Measurements from ENCODE around the gene RABL6.

Gene RABL6

DNA sequence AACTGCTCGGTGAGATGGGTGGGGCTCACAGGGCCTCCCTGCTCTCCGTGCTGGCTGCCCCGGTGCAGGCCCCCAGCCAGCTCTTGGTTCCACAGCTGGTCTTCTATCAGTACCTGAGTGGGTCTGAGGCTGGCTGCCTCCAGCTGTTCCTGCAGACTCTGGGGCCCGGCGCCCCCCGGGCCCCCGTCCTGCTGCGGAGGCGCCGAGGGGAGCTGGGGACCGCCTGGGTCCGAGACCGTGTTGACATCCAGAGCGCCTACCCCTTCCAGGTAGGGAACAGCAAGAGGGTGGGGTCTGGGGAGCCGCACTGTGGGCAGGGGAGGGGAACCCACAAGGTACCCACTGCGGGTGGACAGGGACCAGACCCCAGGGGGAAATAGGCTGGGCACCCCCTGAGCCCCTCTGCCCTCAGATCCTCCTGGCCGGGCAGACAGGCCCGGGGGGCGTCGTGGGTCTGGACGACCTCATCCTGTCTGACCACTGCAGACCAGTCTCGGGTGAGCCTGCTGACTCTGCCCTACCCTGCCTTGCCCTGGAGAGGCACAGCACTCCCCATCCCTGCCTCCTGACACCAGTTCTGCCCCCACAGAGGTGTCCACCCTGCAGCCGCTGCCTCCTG, 47.2 kb downstream of the RABL6 start:
- Histone ChIP-seq H3K27me3 (replicated peaks) (no peaks in the 10 kb centered on the region), H3K27ac (no peak overlapping the region), H3K4me3 (ENCODE audit: low read depth, low read length) (no peak overlapping the region), H3K36me3 (replicated peaks) (peaks cover 16% of the 10 kb centered on the region)
- no peak for DNase-seq
- TF ChIP-seq, protein P1, sequence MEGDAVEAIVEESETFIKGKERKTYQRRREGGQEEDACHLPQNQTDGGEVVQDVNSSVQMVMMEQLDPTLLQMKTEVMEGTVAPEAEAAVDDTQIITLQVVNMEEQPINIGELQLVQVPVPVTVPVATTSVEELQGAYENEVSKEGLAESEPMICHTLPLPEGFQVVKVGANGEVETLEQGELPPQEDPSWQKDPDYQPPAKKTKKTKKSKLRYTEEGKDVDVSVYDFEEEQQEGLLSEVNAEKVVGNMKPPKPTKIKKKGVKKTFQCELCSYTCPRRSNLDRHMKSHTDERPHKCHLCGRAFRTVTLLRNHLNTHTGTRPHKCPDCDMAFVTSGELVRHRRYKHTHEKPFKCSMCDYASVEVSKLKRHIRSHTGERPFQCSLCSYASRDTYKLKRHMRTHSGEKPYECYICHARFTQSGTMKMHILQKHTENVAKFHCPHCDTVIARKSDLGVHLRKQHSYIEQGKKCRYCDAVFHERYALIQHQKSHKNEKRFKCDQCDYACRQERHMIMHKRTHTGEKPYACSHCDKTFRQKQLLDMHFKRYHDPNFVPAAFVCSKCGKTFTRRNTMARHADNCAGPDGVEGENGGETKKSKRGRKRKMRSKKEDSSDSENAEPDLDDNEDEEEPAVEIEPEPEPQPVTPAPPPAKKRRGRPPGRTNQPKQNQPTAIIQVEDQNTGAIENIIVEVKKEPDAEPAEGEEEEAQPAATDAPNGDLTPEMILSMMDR (IDR thresholded peaks at IDR 0.05; ENCODE audit: low read depth, low read length, missing control alignments): no peak
- in situ Hi-C loops (cut with HindIII; ENCODE audit: low pct_ligation_motif_present, low sequenced_read_pairs): no loop called here

DNA sequence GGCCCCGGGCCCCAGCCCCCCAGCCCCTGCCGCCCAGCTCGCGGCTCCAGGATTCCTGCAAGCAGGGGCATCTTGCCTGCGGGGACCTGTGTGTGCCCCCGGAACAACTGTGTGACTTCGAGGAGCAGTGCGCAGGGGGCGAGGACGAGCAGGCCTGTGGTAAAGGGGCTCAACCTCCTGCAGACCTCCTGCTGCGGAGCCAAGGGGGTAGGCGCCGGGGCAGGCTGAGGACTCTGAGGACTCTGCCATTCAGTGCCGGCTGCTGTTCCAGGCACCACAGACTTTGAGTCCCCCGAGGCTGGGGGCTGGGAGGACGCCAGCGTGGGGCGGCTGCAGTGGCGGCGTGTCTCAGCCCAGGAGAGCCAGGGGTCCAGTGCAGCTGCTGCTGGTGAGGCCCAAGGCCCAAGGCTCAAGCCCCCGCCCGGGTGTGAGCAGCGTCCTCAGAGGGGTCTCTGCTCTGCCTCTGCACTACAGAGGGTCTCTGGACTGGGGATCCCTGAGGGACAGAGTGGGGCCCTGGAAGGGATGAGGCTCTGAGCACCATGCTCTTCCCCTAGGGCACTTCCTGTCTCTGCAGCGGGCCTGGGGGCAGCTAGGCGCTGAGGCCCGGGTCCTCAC, 47.8 kb downstream of the RABL6 start:
- H3K36me3 ChIP-seq (replicated peaks): peaks cover 14% of the 10 kb centered on the region
- no peaks in the 10 kb centered on the region for H3K27me3 ChIP-seq (replicated peaks)
- TF ChIP-seq, protein P1 (IDR thresholded peaks at IDR 0.05; ENCODE audit: low read depth, low read length, missing control alignments): no peak
- in situ Hi-C loops (cut with HindIII; ENCODE audit: low pct_ligation_motif_present, low sequenced_read_pairs): no loop called here
- no peak overlapping the region for H3K27ac ChIP-seq
- no peak overlapping the region for H3K4me3 ChIP-seq (ENCODE audit: low read depth, low read length)
- no peak for DNase-seq

DNA sequence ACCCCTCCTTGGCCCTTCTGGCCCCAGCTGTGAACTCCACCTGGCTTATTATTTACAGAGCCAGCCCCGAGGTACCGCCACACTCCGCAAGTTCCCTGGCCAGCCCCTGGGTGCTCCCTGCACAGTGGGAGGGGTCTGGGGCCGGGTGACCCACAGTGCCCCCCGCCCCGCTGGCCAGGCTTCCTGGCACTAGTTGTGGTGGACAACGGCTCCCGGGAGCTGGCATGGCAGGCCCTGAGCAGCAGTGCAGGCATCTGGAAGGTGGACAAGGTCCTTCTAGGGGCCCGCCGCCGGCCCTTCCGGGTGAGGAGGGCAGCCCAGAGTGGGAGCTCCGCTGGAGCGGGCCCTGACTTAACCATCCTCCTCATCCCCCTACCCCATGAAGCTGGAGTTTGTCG, 48.3 kb downstream of the RABL6 start:
- TF ChIP-seq, protein P1 (IDR thresholded peaks at IDR 0.05; ENCODE audit: low read depth, low read length, missing control alignments): no peak
- Histone ChIP-seq H3K36me3 (replicated peaks) (peaks cover 14% of the 10 kb centered on the region), H3K4me3 (ENCODE audit: low read depth, low read length) (no peak overlapping the region), H3K27me3 (replicated peaks) (no peaks in the 10 kb centered on the region), H3K27ac (no peak overlapping the region)
- in situ Hi-C loops (cut with HindIII; ENCODE audit: low pct_ligation_motif_present, low sequenced_read_pairs): no loop called here
- no peak for DNase-seq

DNA sequence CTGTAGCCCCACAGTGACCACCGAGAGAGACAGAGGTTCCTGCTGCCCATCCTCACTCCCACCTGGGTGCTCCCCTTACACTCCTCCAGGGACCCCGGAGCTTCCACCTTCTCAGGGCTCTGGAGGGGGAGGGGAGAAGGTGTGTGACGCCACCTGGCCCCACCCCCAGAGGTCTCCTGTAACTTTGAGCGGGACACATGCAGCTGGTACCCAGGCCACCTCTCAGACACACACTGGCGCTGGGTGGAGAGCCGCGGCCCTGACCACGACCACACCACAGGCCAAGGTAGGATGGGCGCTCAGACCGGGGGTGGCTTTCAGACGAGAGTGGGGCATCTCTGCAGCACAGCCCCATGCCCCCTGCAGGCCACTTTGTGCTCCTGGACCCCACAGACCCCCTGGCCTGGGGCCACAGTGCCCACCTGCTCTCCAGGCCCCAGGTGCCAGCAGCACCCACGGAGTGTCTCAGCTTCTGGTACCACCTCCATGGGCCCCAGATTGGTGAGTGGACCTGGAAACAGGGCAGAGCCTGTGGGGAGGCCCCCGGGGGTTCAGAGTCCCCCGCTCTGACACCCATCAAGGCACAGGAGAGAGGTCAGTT, 48.9 kb downstream of the RABL6 start:
- Histone ChIP-seq H3K27ac (no peak overlapping the region), H3K36me3 (replicated peaks) (peaks cover 15% of the 10 kb centered on the region), H3K4me3 (ENCODE audit: low read depth, low read length) (no peak overlapping the region), H3K27me3 (replicated peaks) (no peaks in the 10 kb centered on the region)
- no peak for DNase-seq
- TF ChIP-seq, protein P1 (IDR thresholded peaks at IDR 0.05; ENCODE audit: low read depth, low read length, missing control alignments): no peak
- in situ Hi-C loops (cut with HindIII; ENCODE audit: low pct_ligation_motif_present, low sequenced_read_pairs): no loop called here

DNA sequence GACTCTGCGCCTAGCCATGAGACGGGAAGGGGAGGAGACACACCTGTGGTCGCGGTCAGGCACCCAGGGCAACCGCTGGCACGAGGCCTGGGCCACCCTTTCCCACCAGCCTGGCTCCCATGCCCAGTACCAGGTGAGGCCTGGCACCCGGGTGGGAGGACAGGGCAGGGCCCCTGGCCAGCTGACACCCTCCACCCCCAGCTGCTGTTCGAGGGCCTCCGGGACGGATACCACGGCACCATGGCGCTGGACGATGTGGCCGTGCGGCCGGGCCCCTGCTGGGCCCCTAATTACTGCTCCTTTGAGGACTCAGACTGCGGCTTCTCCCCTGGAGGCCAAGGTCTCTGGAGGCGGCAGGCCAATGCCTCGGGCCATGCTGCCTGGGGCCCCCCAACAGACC, 49.4 kb downstream of the RABL6 start:
- in situ Hi-C loops (cut with HindIII; ENCODE audit: low pct_ligation_motif_present, low sequenced_read_pairs): no loop called here
- Histone ChIP-seq H3K27ac (no peak overlapping the region), H3K27me3 (replicated peaks) (no peaks in the 10 kb centered on the region), H3K4me3 (ENCODE audit: low read depth, low read length) (no peak overlapping the region), H3K36me3 (replicated peaks) (peaks cover 20% of the 10 kb centered on the region)
- TF ChIP-seq, protein P1 (IDR thresholded peaks at IDR 0.05; ENCODE audit: low read depth, low read length, missing control alignments): no peak
- DNase-seq: no peak
